Dermis blood vessel endothelial cell (primary cell): ENCODE measurements around the gene IL13RA1. TPM values are rescaled to one million over a fixed set of nuclear protein-coding genes. Genes with fewer than 3 reads are reported as not detected.
A peak's percentile ranks its signal among the peaks of the same experiment; 100 is the strongest.
"Not testable (repeated sequence)": the region's sequence is repeated elsewhere in the genome, so short reads cannot be mapped to it uniquely, and the experiment has no call there.

Experiments
- DNase-seq: peaks from one replicate; pipeline ENCODE4 v3.0.0; 2010
- total RNA-seq: library from RNA; depleted of rRNA; stranded (reverse); fragments of >200 nt; gene quantifications from 2 replicates; pipeline ENCODE4 v1.2.3, GENCODE V29; 2014

The IL13RA1 gene
- total RNA-seq, 1 donor from 2014 or later = 85.4 TPM

DNA sequence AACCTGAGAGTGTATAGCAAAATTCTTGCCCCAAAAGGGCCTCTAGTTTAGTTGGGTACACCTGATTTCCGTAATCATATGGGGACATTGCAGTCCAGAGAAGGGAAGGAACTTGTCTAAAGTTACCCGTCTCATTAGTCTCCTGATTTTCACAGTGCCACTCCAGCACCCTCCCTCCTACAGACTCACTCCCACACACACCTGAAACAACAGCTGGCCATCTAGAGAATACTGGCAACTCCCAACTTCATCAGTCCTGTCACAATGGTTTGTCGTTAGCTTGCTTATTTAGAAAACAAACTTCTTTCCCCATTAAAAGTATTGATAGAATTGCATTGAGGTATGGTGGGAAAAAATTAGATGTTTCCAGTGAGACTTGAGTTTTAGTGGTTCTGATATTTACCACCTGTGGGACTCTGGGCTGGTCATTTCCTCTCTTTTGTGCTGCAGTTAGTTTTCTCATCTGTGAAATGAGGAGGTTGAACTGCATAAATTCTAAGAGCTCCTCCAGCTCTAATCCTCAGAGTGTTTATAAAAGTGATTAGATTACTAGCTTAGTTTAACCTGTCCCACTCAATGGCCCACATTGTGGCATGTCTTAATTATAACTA, 1.7 kb downstream of the IL13RA1 start:
- DNase-seq = no peak

DNA sequence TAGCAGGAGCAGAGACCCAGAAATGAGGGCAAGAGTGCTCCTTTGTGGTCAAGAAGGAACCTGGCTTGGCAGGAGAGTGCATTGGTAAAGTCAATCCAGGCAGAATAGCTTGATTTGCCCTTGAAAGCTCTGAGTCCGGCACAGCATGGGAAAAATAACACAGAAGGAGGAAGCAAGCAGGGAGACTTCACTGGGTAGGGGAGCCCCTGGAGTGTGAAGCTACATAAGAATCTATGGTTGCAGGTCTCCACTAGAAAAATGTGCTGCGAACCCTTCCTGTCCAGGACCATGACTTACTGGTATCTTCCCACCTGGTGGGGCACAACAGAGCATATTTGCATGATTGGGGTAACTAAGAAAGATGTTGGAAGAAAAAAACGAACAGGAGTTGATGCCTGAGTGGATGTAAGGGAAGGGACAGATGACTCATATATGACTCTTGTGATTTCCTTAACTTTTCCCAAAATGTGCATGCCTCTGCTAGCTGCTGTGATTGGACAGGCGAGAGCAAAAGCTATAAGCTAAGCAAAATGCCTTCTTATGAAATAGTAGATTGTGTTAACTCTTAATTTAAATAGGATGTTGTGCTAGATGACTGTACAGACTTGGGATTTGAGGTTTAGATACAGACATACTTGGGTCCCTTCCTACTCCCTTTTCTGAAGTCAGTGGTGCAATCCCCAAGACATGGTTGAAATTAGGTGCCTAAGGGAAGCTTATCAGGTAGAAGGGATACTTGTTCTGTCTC, 3.3 kb downstream of the IL13RA1 start:
- peak; percentile 55 for DNase-seq

DNA sequence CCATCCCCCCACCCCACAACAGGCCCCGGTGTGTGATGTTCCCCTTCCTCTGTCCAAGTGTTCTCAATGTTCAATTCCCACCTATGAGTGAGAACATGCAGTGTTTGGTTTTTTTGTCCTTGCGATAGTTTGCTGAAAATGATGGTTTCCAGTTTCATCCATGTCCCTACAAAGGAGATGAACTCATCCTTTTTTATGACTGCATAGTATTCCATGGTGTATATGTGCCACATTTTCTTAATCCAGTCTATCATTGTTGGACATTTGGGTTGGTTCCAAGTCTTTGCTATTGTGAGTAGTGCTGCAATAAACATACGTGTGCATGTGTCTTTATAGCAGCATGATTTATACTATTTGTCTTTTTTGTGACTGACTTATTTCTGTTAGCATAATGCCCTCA, 5.1 kb downstream of the IL13RA1 start:
- DNase-seq = not testable (repeated sequence)

DNA sequence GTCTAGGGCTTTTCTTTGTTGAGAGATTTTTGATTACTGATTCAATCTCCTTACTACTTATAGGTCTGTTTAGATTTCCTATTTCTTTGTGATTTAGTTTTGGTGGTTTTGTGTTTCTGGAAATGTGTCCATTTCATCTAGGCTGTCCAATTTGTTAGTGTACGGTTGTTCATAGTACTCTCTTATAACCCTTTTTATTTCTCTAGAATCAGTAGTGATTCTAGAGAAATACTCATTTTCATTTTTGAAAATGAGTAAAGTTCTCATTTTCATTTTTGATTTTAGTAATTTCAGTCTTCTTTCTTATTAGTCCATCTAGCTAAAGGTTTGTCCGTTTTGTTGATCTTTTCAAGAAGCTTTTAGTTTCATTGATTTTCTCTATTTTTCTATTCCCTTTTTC, 7.5 kb downstream of the IL13RA1 start:
- DNase-seq = no peak

DNA sequence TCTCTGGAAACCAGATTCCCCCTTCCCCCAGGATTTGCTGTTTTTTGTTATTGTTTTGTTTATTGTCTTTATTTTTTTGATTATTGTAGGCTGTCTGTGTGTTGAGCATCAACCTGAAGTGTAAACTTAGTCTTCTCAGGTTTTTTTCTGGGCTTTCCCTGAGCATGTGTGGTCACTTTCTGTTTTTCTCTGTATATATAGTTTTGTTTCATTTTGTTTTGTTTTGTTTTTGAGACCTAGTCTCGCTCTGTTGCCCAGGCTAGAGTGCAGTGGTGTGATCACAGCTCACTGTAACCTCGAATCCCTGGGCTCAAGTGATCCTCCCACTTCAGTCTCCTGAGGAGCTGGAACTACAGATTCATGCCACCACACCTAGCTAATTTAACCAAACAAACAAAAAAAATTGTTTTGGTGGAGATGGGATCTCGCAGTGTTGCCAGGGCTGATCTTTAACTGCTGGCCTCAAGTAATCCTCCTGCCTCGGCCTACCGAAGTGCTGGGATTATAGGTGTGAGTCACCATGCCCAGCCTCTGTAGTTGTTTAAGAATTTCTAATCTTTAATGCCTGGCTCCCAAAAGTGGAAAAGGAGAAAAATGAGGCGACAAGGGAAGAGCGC, 9.1 kb downstream of the IL13RA1 start:
- DNase-seq = no peak

DNA sequence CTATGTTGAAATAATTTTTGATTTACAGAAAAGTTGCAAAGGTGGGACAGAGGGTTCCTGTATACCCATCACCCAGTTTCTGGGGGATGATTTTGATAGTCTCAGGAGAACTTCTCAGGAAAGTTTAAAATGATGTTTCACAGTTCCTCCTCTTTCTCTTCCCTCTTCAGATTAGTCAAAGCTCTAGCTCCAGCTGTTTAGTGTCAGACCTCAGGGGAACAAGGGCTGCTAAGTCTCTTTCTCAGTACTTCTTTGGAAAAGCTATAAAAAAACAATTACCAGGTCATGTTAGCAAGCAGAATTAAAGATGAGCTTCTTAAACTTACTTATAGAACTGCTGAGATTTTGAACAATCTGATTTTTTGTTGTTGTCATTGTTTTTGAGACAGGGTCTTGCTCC, 12.2 kb downstream of the IL13RA1 start:
- DNase-seq = no peak

DNA sequence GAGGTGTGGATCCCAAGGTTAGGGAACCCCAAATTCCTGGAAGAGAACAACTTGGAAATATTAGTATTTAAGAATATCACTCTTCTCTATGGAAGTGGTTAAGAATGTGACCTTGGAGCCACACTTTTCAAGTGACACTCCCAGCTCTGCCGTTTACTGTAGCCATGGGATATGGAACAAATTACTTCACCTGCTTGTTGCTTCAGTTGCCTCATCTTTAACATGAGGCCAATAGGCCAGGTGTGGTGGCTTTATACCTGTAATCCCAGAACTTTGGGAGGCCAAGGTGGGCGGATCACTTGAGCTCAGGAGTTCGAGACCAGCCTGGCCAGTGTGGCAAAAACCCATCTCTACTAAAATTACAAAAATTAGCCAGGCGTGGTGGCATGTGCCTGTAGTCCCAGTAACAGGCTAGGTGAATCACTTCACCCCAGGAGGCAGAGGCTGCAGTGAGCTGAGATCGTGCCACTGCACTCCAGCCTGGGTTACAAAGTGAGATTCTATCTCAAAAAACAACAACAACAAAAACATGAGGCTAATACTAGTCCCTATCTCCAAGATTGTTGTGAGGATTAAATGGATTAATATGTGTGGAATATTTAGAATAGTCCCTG, 13.0 kb downstream of the IL13RA1 start:
- no peak for DNase-seq

DNA sequence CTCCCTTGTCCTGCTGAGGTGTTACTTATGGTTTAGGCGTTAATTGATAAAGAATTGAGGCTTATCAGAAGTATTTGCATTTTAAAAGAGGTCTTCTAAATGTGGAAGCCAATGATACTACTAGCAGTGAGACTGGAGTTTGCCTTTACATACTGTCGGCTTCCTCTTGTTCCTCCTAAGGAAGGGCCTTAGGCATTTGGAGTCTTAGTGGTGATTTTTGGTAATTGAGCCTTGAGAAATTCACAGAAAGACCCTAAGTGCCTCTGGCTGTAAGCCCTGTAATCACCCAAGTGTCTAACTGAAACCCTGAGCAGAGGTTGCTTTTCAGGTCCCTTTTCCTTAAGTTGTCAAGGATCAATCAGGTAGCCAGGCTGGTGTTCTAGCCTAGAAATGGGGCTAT, 14.8 kb downstream of the IL13RA1 start:
- no peak for DNase-seq

DNA sequence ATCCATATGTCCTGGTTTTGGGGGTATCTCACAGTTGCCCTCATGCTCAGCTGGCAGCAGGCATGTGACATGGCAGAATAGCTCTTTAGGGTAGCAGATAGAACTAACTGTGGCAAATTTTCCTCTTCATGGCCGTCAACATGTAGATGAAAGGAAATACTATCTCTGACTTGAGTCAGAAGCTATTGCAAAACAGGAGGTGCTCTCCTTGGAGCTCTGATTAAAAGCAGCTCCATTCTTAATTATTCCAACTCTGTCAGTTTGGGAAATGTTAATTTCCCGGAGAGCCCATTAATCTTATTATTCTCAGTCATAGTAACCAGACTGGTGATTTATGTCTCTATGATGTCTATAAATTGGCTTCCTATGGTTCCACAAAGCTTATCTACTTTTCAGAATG, 18.2 kb downstream of the IL13RA1 start:
- no peak for DNase-seq

DNA sequence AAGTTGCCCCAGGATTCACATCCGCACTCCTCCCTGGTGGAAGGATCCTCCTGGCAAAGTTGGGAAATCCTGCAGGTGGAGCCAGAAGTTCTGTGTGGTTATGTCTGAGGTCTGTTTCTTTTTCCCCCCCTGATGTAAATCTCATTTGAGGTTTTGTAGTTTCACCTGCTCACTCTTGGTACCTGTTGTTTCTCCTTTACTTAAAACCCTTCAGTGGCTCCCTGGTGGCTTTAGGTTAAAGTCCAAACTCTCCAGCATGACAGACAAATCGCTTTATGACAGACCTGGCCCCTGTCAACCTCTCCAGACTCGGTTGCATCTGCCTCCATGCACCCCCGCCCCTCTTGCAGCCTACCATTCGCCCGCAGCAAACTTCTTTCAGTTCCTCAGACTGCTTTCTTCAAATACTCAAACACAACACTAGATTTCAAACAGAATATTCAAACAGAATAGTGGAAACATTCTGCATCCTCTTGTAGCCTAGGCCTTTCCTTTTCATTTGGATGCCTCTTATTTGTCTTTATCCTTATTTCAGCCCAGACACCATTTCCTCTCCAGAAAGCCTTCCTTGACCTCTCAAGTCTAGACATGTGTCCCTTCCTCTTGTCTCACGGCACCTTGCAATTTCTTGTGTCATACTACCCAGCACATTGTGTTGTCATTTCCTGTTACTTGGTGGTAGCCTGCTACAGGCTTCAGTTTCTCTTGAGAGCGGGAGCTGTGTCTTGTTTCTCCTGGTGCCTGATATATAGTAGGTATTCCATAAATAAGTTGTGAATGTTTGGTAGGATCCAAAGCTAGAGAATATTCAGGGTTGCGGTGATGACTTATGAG, 24.8 kb downstream of the IL13RA1 start:
- peak; percentile 73 for DNase-seq

DNA sequence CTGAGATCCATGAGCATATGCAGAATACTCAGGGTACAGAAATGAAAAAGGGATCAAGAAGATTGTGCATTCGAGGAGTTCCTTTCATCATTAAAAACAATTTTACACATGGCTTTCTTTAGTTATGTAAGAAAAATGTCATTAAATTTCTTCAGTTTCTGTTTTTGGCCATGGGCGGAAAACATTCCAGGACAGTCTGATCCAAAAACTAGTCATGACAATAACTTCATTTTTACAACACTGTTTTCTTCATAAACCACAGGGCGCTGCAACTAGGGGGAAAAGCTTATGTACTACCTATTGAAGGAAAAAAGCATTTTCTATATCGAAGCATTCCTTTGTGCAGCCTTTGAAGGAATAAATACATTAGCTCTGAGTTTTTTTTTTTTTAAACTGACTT, 28.2 kb downstream of the IL13RA1 start:
- no peak for DNase-seq

DNA sequence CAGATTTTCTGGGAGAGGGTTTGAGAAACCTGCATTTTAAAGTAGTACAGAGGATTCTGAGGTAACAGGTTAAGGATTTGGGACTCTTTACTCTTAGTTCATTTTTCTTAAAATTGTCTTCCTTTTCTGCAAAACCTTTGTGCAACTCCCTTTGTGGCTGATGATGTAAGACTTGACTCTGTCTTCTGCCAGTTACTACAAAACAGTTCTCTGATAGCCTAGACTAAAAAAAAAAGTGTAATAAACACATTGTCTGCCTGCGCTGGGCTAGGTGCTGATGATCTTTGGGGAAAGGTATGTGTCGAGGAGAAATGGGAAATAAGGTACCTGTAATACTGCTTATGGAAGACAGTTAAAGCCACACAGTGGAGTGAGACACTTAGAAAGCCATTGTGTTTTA, 28.7 kb downstream of the IL13RA1 start:
- no peak for DNase-seq

DNA sequence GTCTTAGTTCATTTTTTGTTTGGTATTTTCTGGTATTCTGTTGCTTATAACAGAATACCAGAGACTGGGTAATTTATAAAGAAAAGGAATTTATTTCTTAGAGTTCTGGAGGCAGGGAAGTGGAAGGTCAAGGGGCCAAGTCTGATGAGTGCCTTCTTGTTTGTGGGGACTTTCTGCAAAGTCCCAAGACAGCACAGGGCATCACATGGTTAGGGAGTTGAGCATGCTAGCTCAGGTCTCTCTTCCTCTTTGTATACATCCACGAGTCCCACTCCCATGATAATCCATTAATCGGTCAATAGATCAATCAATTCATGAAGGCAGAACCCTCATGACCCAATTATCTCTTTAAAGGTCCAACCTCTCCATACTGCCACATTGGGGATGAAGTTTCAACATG, 31.1 kb downstream of the IL13RA1 start:
- no peak for DNase-seq

DNA sequence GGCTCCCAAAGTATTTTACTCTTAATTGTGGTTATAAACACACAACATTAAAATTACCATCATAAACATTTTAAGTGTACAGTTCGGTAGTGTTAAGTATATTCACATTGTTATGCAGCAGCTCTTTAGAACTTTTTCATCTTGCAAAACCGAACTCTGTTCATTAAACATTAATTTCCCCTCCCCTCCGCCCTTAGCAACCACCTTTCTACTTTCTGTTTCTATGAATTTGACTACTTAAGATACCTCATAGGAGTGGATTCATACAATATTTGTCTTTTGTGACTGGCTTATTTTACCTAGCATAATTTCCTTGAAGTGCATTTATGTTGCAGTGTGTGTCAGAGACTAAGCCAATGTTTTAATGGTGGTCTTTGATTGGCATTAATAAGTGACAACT, 32.6 kb downstream of the IL13RA1 start:
- no peak for DNase-seq

DNA sequence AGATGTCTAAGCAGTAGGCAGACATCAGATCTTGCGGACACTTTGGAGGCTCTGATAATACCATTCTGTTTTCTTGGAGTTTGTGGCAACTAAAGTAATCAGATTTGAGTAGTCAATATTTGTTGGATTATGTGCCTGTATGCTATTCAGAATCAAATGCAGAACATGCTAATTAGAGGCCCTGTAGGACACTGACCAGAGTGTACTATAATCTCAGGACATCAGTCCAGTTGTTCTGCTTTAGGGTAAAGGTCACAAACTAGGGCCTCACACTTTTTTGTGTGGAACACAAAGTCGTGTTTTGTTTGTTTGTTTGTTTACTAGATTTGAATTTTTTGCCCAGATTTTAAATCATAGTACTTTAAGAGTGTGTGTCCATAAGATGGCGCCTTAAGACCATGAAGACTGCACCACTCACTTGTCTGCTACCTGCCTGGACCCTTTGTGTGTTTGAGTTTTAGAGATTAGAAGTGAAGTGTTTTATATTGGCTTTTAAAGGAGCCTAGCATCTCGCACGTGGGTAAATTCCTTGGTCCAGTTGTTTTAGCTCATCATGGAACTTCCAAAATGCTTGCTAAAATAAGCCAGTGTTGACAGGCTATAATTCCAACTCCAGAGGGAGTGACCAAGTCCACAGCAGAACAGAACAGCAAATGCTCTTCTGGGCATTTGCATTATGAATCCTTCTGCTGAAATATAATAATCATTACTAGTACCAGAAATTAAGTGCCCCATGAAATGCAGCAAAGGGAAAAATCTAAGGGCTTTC, 34.7 kb downstream of the IL13RA1 start:
- DNase-seq = peak; percentile 21

DNA sequence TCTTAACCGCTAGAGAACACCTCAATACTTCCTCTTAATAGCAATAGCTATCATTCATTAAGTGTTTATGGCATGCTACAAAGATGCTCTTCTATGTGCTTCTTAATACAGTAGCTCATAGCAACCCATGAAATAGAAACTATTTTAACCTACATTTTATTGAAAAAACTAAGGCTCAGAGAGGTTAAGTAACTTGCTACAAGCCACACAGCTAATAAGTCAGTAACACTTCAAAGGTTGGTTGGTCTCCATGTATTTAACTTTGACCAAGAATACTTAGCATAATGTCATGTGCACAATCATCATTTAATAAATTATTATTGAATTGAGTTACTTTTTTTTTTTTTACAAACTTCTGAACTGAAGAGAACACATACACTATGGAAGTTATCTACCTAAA, 36.1 kb downstream of the IL13RA1 start:
- DNase-seq = no peak

DNA sequence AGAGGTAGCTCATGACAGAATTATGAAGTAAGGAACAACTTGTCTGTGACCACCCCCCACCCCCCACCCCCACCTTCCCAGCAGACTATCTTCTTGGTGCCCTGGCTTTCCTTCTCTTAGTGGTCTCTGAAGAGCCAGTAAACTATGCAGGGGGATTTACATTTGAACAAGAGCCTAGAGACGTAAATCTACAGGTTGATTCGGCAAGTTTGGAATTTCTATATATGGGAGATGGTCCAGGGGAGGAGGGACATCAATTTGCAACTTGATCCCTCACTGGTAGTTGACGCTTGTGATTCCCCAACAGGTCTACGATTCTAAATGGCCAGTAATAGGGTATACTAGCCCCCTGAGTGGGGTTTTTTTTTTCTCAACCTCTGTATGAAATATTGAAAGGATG, 36.7 kb downstream of the IL13RA1 start:
- DNase-seq = no peak

DNA sequence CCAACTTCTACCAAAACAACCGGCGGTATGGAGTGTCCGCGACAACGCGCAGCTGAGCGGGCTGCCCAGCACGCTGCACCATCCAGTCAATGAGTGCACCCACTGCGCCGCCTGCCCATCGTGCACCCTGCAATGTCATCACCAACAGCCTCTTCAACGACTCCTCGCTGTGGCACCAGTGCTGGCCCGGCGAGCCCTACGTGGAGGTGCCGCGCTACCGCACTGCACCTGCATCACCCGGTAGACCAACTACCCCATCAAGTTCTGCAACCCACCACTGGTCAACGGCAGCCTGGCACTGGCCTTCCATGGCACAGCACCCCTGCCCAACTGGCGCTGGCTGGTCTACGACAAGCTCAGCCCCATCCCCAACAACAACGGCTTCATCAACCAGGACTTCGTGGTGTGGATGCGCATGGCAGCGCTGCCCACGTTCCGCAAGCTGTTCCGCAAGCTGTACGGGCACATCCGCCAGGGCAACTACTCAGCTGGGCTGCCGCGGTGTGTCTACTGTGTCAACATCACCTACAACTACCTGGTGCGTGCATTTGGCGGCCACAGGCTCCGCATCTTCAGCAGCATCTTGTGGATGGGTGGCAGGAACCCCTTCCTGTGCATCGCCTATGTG, 42.8 kb downstream of the IL13RA1 start:
- no peak for DNase-seq

DNA sequence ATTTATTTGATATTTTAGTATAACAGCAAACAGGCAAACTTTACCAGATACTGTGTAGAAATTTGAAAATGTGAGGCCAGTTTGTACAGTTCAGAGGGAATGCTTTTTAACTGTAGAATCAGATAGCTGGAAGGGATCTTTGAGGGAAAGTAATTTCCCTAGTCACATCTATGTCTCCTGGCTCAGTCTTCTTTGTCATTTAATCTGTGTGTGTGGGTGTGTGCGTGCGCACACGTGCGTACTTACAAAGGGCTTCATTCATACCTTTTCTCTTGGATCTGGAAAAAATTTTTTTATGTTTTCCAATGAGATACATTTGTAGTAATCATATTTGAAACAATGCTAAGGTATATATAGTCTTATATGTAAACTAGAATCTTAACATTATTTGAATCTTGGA, 44.6 kb downstream of the IL13RA1 start:
- no peak for DNase-seq

DNA sequence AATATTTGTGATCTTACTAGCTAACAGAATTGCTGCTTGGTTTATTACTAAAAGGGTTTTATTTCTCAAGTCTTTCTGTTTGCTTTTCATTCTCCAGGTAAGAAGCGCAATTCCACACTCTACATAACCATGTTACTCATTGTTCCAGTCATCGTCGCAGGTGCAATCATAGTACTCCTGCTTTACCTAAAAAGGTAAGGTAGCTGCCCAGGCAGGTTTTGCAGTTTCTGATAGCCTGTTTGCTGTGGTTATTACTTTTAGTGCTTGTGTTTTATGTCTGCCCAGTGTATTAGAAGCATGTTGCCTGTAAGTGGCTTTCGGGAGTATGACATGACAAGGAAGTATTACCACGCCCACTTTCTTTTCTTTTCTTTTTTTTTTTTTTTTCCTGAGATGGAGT, 46.4 kb downstream of the IL13RA1 start:
- DNase-seq = no peak

DNA sequence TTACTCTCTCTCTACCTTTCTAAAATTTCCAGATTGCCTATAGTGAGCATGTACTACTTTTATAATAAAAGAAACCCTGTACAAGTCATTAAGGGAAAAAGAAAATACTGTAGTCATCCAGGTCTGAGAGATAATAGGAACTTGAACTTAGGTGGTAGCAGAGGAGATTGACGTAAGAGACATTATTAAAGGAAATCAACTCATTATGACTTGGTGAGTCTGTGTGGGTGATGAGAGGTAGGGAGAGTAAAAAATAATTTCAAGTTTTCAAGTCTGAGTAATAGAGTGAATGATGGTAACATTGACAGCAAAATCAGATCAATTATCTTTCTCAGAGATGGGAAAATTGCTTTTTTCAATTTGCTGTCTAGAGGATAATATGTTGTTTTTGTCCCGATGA, 52.2 kb downstream of the IL13RA1 start:
- no peak for DNase-seq

DNA sequence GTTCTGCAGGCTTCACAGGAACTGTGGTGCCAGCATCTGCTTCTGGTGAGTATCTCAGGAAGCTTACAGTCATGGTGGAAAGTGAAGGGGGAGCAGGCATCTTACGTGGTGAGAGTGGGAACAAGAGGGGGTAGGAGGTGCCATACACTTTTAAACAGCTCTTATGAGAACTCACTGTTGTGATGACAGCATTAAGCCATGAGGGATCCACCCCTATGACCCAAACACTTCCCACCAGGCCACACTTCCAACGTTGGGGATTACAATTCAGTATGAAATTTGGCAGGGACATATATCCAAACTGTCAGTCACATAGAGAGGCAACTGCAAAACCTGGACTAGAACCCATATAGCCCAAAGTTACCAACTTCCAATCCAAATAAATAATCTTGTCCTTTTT, 53.1 kb downstream of the IL13RA1 start:
- peak; percentile 4 for DNase-seq
